HepG2 (cell line): Measurements from ENCODE around the gene MPC1. TPM values are rescaled to one million over a fixed set of nuclear protein-coding genes. Genes with fewer than 3 reads are reported as not detected.

ENCODE experiments used
- ARID4A ChIP-seq: sonication (generic); formaldehyde crosslinking; IDR thresholded peaks from 2 replicates; pipeline ENCODE4 v1.5.0; 2020; ENCODE audit warnings: mild to moderate bottlenecking, missing genetic modification reagents, borderline replicate concordance
- ARNTL ChIP-seq: sonication (generic); formaldehyde crosslinking; IDR thresholded peaks from 2 replicates; pipeline ENCODE4 v1.4.0; 2020; ENCODE audit warnings: mild to moderate bottlenecking, missing genetic modification reagents
- CENPT ChIP-seq: sonication (generic); formaldehyde crosslinking; IDR thresholded peaks from 2 replicates; pipeline ENCODE4 v1.8.0; 2022; ENCODE audit warnings: low read depth, mild to moderate bottlenecking, moderate library complexity, missing genetic modification reagents
- DMTF1 ChIP-seq: sonication (generic); formaldehyde crosslinking; IDR thresholded peaks from 2 replicates; pipeline ENCODE4 v1.4.0; 2020; ENCODE audit warnings: mild to moderate bottlenecking, missing genetic modification reagents
- PCBP1 ChIP-seq: fragments of 200-400 bp; formaldehyde crosslinking; IDR thresholded peaks from 2 replicates; pipeline ENCODE4 v1.6.1; 2017; ENCODE audit warnings: mild to moderate bottlenecking, low read depth, low read length, borderline replicate concordance
- TP53 ChIP-seq: sonication (generic); formaldehyde crosslinking; conservative IDR thresholded peaks from 2 replicates; pipeline ENCODE4 v1.4.0; 2020; ENCODE audit warnings: missing genetic modification reagents
- ZFP36 ChIP-seq: fragments of 150-350 bp; IDR thresholded peaks from 2 replicates; pipeline ENCODE4 v1.6.1; 2018; ENCODE audit warnings: borderline replicate concordance, low read length, low read depth; ENCODE audit not compliant: partially characterized antibody
- ZGPAT ChIP-seq: IDR thresholded peaks from 2 replicates; pipeline ENCODE4 v1.6.1; 2016; ENCODE audit warnings: mild to moderate bottlenecking
- ZNF17 ChIP-seq: sonication (generic); formaldehyde crosslinking; IDR thresholded peaks from 2 replicates; pipeline ENCODE4 v1.5.0; 2020; ENCODE audit warnings: mild to moderate bottlenecking, missing genetic modification reagents
- ZNF550 ChIP-seq: sonication (generic); formaldehyde crosslinking; IDR thresholded peaks from 2 replicates; pipeline ENCODE4 v1.4.0; 2020; ENCODE audit warnings: mild to moderate bottlenecking, missing genetic modification reagents, borderline replicate concordance
- polyA plus RNA-seq, 8 experiments: library from polyadenylated mRNA; depleted of rRNA in 3 of 8; stranded (reverse) in 7 of 8; unstranded in 1 of 8; fragments of >200 nt; fragmentation: Illumina TruSeq in 4 of 8; extraction: Trizol in 4 of 8; gene quantifications; 2 replicates each; pipeline versions ENCODE4 v1.2.1 to v1.2.3, GENCODE V29; 2011 to 2016; ENCODE audit warnings: low read depth in 4 of 8, missing spikeins in 1 of 8, mixed read lengths in 1 of 8; ENCODE audit not compliant: insufficient read depth in 1 of 8
- total RNA-seq, 5 experiments: library from RNA; depleted of rRNA; stranded (reverse); fragments of >200 nt; fragmentation: Illumina TruSeq; extraction: Trizol; gene quantifications; 2 replicates each; pipeline ENCODE4 v1.2.3, GENCODE V29; 2016; ENCODE audit warnings: low read depth in 1 of 5
- TF ChIP-seq, protein P1 (sequence below): sonication (generic); formaldehyde crosslinking; IDR thresholded peaks from 2 replicates; pipeline ENCODE4 v1.4.0; 2020; ENCODE audit warnings: missing genetic modification reagents

Gene MPC1
- total and polyA plus RNA-seq, 2 of the 13 experiments (the other 11 are each of a cell fraction or from before 2014, with no cell fraction given), result 189 to 214 TPM

DNA sequence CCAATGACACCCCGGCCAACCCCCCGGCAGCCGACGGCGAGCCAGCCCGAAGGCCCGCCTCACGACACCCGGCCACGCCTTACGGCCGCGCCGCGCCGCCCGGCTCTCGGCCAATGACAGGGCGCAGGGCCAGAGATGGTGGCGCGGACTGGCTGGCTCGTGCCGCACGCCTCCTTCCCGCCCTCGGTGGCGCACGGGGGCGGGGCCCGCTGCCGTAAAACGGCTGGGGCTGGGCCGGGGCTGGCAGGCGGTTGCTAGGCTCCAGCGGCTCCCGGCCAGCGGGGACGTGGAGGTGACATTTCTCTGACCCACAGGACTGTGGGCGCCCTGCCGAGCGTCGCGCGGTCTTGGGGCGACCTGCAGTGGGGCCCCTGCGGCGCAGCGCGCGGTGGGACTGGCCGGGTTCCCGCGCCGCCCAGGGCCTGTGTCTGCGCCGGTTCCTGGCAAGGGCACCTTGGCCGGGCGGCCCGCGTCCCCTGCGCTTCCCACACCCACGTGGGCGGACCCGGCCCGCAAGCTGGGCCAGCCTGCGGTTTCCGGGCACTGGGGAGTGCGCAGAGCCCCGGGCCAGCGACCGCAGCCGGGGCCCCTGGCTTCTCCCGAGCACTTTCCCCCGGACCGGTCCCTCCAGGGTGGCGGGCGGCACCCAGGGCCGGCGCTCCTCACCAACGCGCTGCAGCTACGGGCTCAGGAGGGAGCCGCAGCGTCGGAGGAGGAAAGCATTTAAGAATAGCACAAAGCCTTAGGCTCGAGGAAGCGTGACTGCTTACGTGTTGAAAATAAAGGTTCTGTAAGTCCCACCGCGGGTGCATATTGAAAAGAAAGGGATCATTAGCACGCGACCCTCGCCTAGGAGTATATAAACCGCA is at the start of gene MPC1 (continued):
- TF ChIP-seq DMTF1 (CRISPR knock-in tag) (no peak), ZFP36 (no peak), ARNTL (CRISPR knock-in tag) (peak; percentile 53), ZNF17 (no peak), PCBP1 (no peak), ZGPAT (CRISPR knock-in tag) (peak; percentile 63), ZNF550 (no peak), TP53 (CRISPR knock-in tag) (0 out of 2 replicates have a peak, but pooled peaks have one; percentile 25), ARID4A (CRISPR knock-in tag) (peak; percentile 94), CENPT (peak; percentile 89; the same call in 1 of the 2 replicates)
- TF ChIP-seq, protein P1, sequence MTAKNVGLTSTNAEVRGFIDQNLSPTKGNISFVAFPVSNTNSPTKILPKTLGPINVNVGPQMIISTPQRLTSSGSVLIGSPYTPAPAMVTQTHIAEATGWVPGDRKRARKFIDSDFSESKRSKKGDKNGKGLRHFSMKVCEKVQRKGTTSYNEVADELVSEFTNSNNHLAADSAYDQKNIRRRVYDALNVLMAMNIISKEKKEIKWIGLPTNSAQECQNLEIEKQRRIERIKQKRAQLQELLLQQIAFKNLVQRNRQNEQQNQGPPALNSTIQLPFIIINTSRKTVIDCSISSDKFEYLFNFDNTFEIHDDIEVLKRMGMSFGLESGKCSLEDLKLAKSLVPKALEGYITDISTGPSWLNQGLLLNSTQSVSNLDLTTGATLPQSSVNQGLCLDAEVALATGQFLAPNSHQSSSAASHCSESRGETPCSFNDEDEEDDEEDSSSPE (CRISPR knock-in tag), result peak; percentile 100
